H9 (cell line): Measurements from ENCODE around the gene MYL10. TPM values are rescaled to one million over a fixed set of nuclear protein-coding genes. Genes with fewer than 3 reads are reported as not detected.
A peak's percentile ranks its signal among the peaks of the same experiment; 100 is the strongest.

Experiments used
- DNase-seq: peaks from one replicate; pipeline ENCODE4 v3.0.0-alpha.2; 2017
- H2AFZ ChIP-seq: one replicate; pipeline ENCODE4 v1.6.1; 2013; ENCODE audit warnings: mild to moderate bottlenecking, low read length, control low read depth, moderate library complexity
- H2AK5ac ChIP-seq: 2 replicates; pipeline ENCODE4 v1.6.1; 2013; ENCODE audit warnings: low read length, control low read depth, mixed read lengths; ENCODE audit not compliant: insufficient read length
- H2BK120ac ChIP-seq: one replicate; pipeline ENCODE4 v1.6.1; 2013; ENCODE audit warnings: low read depth, mild to moderate bottlenecking, low read length, control low read depth, inconsistent platforms; ENCODE audit not compliant: poor library complexity, severe bottlenecking
- H2BK12ac ChIP-seq: 2 replicates; pipeline ENCODE4 v1.6.1; 2013; ENCODE audit warnings: low read length, control low read depth, mixed read lengths, low read depth; ENCODE audit not compliant: insufficient read length
- H2BK15ac ChIP-seq: 2 replicates; pipeline ENCODE4 v1.6.1; 2013; ENCODE audit warnings: low read depth, low read length, control low read depth
- H2BK20ac ChIP-seq: one replicate; pipeline ENCODE4 v1.6.1; 2013; ENCODE audit warnings: low read depth, mild to moderate bottlenecking, low read length, control low read depth, inconsistent platforms; ENCODE audit not compliant: poor library complexity, severe bottlenecking
- H2BK5ac ChIP-seq: 2 replicates; pipeline ENCODE4 v1.6.1; 2013; ENCODE audit warnings: low read length, control low read depth, mixed read lengths; ENCODE audit not compliant: insufficient read length
- H3K14ac ChIP-seq: 2 replicates; pipeline ENCODE4 v1.6.1; 2013; ENCODE audit warnings: low read length, control low read depth; ENCODE audit not compliant: insufficient read depth
- H3K18ac ChIP-seq: 2 replicates; pipeline ENCODE4 v1.6.1; 2013; ENCODE audit warnings: low read depth, mild to moderate bottlenecking, mixed read lengths, low read length, control low read depth; ENCODE audit not compliant: insufficient read length
- H3K23ac ChIP-seq: 2 replicates; pipeline ENCODE4 v1.6.1; 2013; ENCODE audit warnings: low read length, control low read depth, mixed read lengths, low read depth; ENCODE audit not compliant: insufficient read length
- H3K23me2 ChIP-seq: 2 replicates; pipeline ENCODE4 v1.6.1; 2013; ENCODE audit warnings: low read depth, mild to moderate bottlenecking, mixed read lengths, low read length, control low read depth; ENCODE audit not compliant: insufficient read length, poor library complexity, severe bottlenecking
- H3K27ac ChIP-seq: 2 replicates; pipeline ENCODE4 v1.5.1; 2013; ENCODE audit warnings: low read length, control low read depth, mixed read lengths, low read depth; ENCODE audit not compliant: insufficient read length
- H3K27me3 ChIP-seq: 2 replicates; pipeline ENCODE4 v1.6.1; 2013; ENCODE audit warnings: low read length, control low read depth, inconsistent platforms; ENCODE audit not compliant: insufficient read depth
- H3K4ac ChIP-seq: 2 replicates; pipeline ENCODE4 v1.6.1; 2013; ENCODE audit warnings: low read depth, mild to moderate bottlenecking, control low read depth, inconsistent platforms, low read length, moderate library complexity
- H3K4me1 ChIP-seq: 2 replicates; pipeline ENCODE4 v1.6.1; 2013; ENCODE audit warnings: low read length, control low read depth, inconsistent platforms; ENCODE audit not compliant: insufficient read depth
- H3K4me2 ChIP-seq: 2 replicates; pipeline ENCODE4 v1.6.1; 2013; ENCODE audit warnings: low read length, control low read depth, mixed read lengths; ENCODE audit not compliant: insufficient read length, insufficient read depth
- H3K56ac ChIP-seq: 2 replicates; pipeline ENCODE4 v1.6.1; 2013; ENCODE audit warnings: low read depth, mild to moderate bottlenecking, mixed read lengths, low read length, control low read depth; ENCODE audit not compliant: insufficient read length
- H3K79me1 ChIP-seq: 2 replicates; pipeline ENCODE4 v1.6.1; 2013; ENCODE audit warnings: low read depth, mild to moderate bottlenecking, moderate library complexity, low read length, control low read depth, inconsistent platforms; ENCODE audit not compliant: insufficient read depth, poor library complexity, severe bottlenecking
- H3K79me2 ChIP-seq: 2 replicates; pipeline ENCODE4 v1.6.1; 2013; ENCODE audit warnings: low read length, control low read depth, inconsistent platforms; ENCODE audit not compliant: insufficient read depth
- H3K9ac ChIP-seq: 2 replicates; pipeline ENCODE4 v1.6.1; 2013; ENCODE audit warnings: low read length, control low read depth, mixed read lengths; ENCODE audit not compliant: insufficient read length; ENCODE audit errors: extremely low read depth
- H3K9me3 ChIP-seq: one replicate; pipeline ENCODE4 v1.6.1; 2013; ENCODE audit warnings: low read depth, low read length, inconsistent platforms; ENCODE audit not compliant: control insufficient read depth
- H3T11ph ChIP-seq: one replicate; pipeline ENCODE4 v1.6.1; 2013; ENCODE audit warnings: mild to moderate bottlenecking, low read length, control low read depth, inconsistent platforms
- H4K20me1 ChIP-seq: one replicate; pipeline ENCODE4 v1.6.1; 2013; ENCODE audit not compliant: control insufficient read depth, insufficient read length, insufficient read depth
- H4K5ac ChIP-seq: 2 replicates; pipeline ENCODE4 v1.6.1; 2013; ENCODE audit warnings: low read depth, mild to moderate bottlenecking, mixed read lengths, low read length, control low read depth; ENCODE audit not compliant: insufficient read length
- H4K8ac ChIP-seq: replicated peaks from 2 replicates; pipeline ENCODE4 v1.6.1; 2013; ENCODE audit warnings: low read length, control low read depth, mixed read lengths, low read depth; ENCODE audit not compliant: insufficient read length
- H4K91ac ChIP-seq: 2 replicates; pipeline ENCODE4 v1.6.1; 2013; ENCODE audit warnings: low read depth, mild to moderate bottlenecking, moderate library complexity, mixed read lengths, low read length, control low read depth; ENCODE audit not compliant: insufficient read length
- H3K27ac Mint-ChIP-seq, 3 experiments: 2 replicates in 2 of 3; 3 replicates in 1 of 3; pipeline ENCODE4 v1.8.0; 2020 to 2021; ENCODE audit warnings: mixed read lengths in 3 of 3, mild to moderate bottlenecking in 1 of 3, moderate library complexity in 1 of 3
- H3K27me3 Mint-ChIP-seq: 2 replicates; pipeline ENCODE4 v1.8.0; 2021; ENCODE audit warnings: low read depth, mild to moderate bottlenecking, moderate library complexity, mixed read lengths
- H3K36me3 Mint-ChIP-seq, 3 experiments: 2 replicates in 2 of 3; 3 replicates in 1 of 3; pipeline ENCODE4 v1.8.0; 2020 to 2021; ENCODE audit warnings: low read depth in 3 of 3, mixed read lengths in 3 of 3; ENCODE audit not compliant: insufficient read depth in 1 of 3
- H3K4me1 Mint-ChIP-seq, 2 experiments: 2 replicates each; pipeline ENCODE4 v1.8.0; 2020; ENCODE audit warnings: mixed read lengths in 2 of 2
- H3K4me3 Mint-ChIP-seq, 2 experiments: 2 replicates in 1 of 2; 3 replicates in 1 of 2; pipeline ENCODE4 v1.8.0; 2020 to 2021; ENCODE audit warnings: mild to moderate bottlenecking in 2 of 2, mixed read lengths in 2 of 2, moderate library complexity in 1 of 2
- H3K9me3 Mint-ChIP-seq, 2 experiments: 2 replicates in 1 of 2; 3 replicates in 1 of 2; pipeline ENCODE4 v1.8.0; 2020; ENCODE audit warnings: mild to moderate bottlenecking in 2 of 2, mixed read lengths in 2 of 2, moderate library complexity in 1 of 2
- CTCF ChIP-seq: fragments of 200-600 bp; sonication (generic); conservative IDR thresholded peaks from 3 replicates; pipeline ENCODE4 v1.8.0; 2021; ENCODE audit warnings: antibody characterized with exemption, mild to moderate bottlenecking
- WGBS: extraction: QIAGEN DNeasy Blood & Tissue Kit; methylation state at CpG from one replicate; pipeline ENCODE4 v1.1.7; 2013; ENCODE audit warnings: missing lambda C conversion rate, low lambda C conversion rate, mixed read lengths; ENCODE audit not compliant: insufficient read length; ENCODE audit errors: extremely low coverage; 5-methylcytosine and 5-hydroxymethylcytosine counted together
- total RNA-seq: library from RNA; stranded (reverse); gene quantifications from 2 replicates; pipeline ENCODE4 v1.2.1, GENCODE V29; 2021

MYL10 gene
- total RNA-seq, 1 experiment from 2014 or later: 0.50 TPM

- no CpG with 5 or more reads among the region's 1 CpG for WGBS
Measured at GRCh38 chr7:101595246-101595645, 33.9 kb downstream of the MYL10 start.

More at GRCh38 chr7:101595246-101595645, 33.9 kb downstream of the MYL10 start:
- no peak overlapping the region for H2AK5ac ChIP-seq
- H4K20me1 ChIP-seq: no peaks in the 10 kb centered on the region
- no peak overlapping the region for H3T11ph ChIP-seq
- no peak overlapping the region for H2BK20ac ChIP-seq
- no peak overlapping the region for H4K91ac ChIP-seq
- H3K9me3 ChIP-seq: no peaks in the 10 kb centered on the region
- Mint-ChIP-seq H3K27ac (no peak overlapping the region), H3K36me3 (no peaks in the 10 kb centered on the region), H3K4me3 (no peak overlapping the region), H3K9me3 (no peaks in the 10 kb centered on the region), H3K4me1 (peaks cover 0 to 2% of the 10 kb centered on the region in 2 experiments; a peak in 1 of 4 replicates), H3K27me3 (peaks cover 9% of the 10 kb centered on the region)
- H2BK120ac ChIP-seq: no peak overlapping the region
- no peak overlapping the region for H3K4me2 ChIP-seq
- H3K56ac ChIP-seq: no peak overlapping the region
- no peak overlapping the region for H2BK12ac ChIP-seq
- no peak overlapping the region for H3K9ac ChIP-seq
- no peaks in the 10 kb centered on the region for H3K4me1 ChIP-seq
- H3K27me3 ChIP-seq: no peaks in the 10 kb centered on the region
- no peak overlapping the region for H3K18ac ChIP-seq
- H3K14ac ChIP-seq: no peak overlapping the region
- no peak overlapping the region for H3K23ac ChIP-seq
- no peaks in the 10 kb centered on the region for H3K79me2 ChIP-seq
- H4K5ac ChIP-seq: no peak overlapping the region
- no peaks in the 10 kb centered on the region for H3K23me2 ChIP-seq
- H4K8ac ChIP-seq: no peak overlapping the region
- DNase-seq: peak; percentile 7
- no peak for TF ChIP-seq CTCF
- no peak overlapping the region for H3K27ac ChIP-seq
- H2BK5ac ChIP-seq: no peak overlapping the region
- no peak overlapping the region for H3K4ac ChIP-seq
- H2AFZ ChIP-seq: no peak overlapping the region
- no peaks in the 10 kb centered on the region for H3K79me1 ChIP-seq
- H2BK15ac ChIP-seq: no peak overlapping the region
